GM19239 (cell line): ENCODE data around the gene F7.

Experiments
- DNase-seq: peaks from one replicate; pipeline ENCODE4 v3.0.0; 2011; ENCODE audit warnings: low spot score; ENCODE audit not compliant: insufficient read length
- FAIRE-seq: peaks from 2 replicates; lab custom pipeline; 2011; peaks lifted over from hg19 to GRCh38; lab: Jason Lieb, UNC

Gene F7

DNA sequence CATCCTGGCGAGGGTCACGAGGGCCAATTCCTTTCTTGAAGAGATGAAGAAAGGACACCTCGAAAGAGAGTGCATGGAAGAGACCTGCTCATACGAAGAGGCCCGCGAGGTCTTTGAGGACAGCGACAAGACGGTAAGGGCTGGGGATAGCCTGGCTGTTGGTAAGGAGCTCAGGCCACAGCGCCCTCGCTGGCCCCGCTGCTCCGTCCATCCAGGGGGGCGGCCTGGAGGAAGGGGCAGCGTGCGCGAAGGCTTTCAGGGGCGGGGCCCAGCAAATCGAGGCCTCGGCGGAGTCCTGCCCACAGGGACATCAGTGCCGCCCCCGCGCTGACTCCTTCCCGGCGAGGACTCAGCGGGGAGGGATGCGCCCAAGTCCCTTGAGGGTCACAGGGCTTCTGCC, 23.9 kb downstream of the F7 start:
- DNase-seq (no peak), FAIRE-seq (no peak)

GRCh38 chr13:113129921-113130750, 24.5 kb downstream of the F7 start:
- FAIRE-seq (no peak), DNase-seq (no peak)

DNA sequence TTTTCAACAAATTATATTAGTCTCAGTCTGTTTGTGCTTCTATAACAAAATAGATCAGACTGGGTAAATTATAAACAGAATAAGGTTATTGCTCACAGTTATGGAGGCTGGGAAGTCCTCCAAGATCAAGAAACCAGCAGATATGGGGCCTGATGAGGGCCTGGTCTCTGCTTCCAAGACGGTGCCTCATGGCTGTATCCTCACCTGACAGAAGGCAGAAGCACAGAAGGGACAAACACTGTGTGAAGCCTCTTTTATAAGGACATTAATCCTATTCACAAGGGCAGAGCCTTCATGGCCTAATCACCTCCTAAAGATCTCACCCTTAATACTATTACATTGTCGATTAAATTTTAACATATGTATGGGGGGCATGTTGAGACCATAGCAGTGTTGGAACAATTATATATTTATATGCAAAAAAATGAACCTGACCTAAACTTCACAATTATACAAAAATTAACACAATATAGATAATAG, 29.7 kb downstream of the F7 start:
- FAIRE-seq: no peak
- no peak for DNase-seq

- DNase-seq (no peak), FAIRE-seq (no peak)
Measured at GRCh38 chr13:113137691-113138298, 32.2 kb downstream of the F7 start.

DNA sequence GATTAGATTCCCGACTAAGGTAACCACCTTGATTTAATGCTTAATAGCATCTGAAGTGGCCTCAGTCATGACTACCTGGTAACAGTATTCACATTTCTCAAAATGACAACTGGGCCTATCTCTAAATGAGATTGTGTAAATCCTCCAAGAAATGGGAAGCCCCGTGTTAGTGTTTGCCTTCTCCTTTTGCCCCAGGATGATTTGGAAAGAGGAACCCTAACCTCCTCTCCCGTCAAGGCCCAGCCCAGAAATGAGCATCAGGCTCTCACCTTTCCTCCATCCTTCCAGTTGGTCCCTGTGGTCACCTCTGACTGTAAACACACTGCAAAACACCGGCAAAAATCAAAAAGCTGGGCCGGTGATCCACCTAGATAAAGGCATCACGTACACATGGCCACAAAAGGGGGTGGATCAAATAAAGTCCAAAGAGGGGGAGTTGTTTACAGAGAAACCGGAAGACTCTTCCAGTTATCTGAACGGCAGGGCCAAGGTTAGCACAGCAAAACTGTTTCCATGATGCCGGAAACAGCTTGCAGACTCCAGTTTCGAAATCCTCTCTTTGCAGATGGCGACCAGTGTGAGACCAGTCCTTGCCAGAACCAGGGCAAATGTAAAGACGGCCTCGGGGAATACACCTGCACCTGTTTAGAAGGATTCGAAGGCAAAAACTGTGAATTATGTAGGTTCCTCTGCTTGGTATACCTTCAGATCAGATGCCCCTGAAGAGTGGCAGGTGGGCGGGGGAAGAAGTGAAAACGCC, 33.4 kb downstream of the F7 start:
- FAIRE-seq (no peak), DNase-seq (no peak)

- DNase-seq: no peak
- no peak for FAIRE-seq
Measured at GRCh38 chr13:113139577-113139976, 34.0 kb downstream of the F7 start.

- FAIRE-seq: no peak
- no peak for DNase-seq
Measured at GRCh38 chr13:113140677-113141600, 35.3 kb downstream of the F7 start.

DNA sequence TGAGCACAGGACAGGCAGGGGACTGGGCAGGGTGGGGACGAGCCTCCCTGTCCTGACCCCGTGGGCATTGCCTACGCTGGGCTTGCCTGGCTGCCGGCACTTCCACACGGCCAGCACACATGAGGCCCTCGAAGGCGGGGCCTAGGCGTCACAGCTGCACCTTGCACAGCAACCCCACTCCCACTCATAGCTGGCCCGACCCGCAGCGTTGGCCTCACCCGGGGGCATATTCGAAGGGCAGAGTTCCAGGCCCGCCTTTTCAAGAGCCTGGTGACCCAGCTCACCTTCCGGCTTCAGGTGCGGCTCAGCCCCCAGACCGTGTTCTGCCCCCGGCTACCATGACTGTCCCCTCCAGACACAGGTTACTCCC, 36.0 kb downstream of the F7 start:
- DNase-seq (no peak), FAIRE-seq (no peak)

DNA sequence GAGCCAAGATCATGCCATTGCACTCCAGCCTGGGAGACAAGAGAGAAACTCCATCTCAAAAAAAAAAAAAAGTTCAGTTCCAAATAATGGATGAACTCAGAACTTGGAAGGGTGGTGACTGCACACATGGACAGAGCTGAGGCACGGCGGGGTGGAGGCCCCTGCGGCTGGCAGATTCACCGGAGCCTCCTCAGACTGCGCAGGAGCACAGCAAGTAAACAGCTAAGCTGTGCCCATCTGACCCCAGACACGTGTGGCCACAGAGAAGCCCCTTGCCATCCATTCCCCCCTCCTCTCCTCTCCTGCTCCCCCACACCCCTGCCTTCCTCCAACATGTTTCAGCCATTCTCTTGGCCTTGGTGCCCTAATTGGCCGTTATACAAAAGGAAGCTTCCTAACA, 37.3 kb downstream of the F7 start:
- no peak for FAIRE-seq

DNA sequence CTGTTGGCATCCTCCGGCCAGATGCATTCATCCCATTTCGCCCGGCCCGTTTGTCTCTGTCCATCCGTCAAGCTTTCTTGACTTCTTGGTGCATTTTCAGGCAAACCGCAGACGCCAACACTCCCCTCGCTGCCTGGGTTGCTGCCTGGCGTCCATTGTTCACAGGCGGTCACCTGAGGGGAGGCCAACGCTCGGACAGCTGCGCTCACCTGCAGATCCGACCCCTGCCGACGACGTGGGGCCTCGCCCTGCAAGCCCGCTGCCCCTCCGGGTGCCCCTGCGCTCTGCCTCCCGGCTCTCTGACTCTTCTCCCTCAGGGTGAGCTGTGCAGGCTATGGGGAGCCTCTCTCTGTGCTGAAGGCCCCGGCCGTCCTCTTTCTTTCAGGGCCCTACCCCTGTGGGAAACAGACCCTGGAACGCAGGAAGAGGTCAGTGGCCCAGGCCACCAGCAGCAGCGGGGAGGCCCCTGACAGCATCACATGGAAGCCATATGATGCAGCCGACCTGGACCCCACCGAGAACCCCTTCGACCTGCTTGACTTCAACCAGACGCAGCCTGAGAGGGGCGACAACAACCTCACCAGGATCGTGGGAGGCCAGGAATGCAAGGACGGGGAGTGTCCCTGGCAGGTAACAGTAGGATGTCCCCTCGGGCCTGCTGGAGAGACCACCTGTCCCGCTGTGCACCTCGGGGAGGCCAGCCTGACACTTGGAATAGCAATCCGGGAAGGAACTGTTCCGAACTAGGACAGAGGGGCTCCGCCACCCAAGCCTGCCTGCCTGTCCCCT, 38.1 kb downstream of the F7 start:
- no peak for FAIRE-seq

More for the DNA sequence above, 37.3 kb downstream of the F7 start:
- DNase-seq: no peak

GRCh38 chr13:113144255-113144629, 38.7 kb downstream of the F7 start:
- DNase-seq (no peak), FAIRE-seq (no peak)

More for the DNA sequence above, 38.1 kb downstream of the F7 start:
- no peak for DNase-seq

DNA sequence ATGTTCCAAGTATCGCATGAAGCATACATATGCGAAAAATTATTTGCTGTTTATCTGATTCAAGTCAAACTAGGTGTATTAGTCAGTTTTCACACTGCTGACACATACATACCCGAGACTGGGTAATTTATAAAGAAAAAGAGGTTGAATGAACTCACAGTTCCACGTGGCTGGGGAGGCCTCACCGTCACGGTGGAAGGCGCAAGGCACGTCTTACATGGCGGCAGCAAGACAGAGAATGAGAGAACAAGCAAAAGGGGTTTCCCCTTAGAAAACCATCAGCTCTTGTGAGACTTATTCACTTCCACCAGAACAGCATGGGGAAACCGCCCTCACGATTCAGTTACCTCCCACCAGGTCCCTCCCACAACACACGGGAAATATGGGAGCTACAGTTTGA, 39.9 kb downstream of the F7 start:
- FAIRE-seq (no peak), DNase-seq (no peak)

DNA sequence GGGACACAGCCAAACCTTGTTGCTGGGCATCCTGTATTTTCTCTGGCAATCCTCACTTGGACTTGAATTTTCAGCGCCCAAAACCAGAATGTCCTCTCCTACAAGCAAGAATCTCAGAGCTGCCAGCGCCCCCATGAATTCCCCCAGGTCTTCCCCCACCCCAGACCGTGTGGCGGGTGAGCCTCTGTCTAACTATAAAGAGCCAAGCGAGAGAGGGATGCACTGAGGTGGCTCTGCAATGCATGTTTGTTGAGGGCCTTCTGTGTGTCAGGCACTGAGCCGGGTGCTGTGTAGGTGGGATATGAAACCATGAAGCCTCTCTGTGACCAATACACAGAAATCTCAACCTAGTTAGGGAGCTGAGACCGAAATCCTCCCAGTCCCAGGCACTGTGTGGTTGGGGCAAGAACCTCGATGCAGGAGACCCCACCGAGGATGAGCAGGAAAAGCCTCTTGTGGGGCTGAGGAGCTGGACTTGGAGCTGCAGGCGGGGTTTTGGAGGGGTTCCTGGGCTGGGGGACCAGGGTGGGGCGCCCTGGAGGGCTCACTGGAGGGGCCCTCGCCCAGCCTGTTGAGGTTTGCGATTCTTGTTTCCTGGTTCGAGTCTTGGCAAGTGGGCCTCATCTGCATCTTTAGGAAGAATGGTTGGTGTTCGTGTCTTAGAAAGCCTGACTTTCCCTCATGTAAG, 40.5 kb downstream of the F7 start:
- DNase-seq (no peak), FAIRE-seq (no peak)

DNA sequence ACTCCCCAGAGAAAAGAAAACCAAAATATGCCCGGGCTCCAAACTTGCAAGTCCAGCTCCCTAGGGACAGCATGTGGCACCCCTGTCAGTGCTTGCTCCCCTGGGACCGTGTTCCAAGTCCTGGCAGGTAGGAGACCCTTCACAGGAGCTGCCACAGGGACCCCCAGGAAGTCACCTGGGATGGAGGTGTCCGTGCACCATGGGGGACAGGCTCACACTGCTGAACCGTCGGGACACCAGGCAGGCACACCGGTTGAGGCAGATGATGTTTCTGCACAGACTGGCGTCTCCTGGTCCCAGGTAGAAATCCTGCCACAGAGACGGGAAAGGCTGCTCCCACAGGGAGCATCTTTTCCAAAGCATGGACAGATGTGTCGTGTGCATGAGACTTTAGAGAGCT, 41.2 kb downstream of the F7 start:
- no peak for FAIRE-seq
- DNase-seq: no peak

DNA sequence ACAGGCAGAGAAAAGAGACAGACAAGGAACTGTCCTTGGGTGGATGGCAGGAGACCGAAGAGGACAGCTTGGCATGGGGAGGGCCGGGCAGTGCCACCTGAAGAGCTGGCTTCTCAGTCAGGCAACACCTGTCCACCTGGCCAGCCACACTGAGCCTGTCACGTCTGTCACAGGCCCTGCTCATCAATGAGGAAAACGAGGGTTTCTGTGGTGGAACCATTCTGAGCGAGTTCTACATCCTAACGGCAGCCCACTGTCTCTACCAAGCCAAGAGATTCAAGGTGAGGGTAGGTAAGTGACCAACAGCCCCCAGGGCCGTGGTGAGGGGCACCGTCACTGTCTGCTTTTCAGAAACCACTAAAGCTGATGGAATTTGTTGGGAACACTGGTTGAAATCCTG, 41.6 kb downstream of the F7 start:
- DNase-seq: no peak
- FAIRE-seq: no peak

DNA sequence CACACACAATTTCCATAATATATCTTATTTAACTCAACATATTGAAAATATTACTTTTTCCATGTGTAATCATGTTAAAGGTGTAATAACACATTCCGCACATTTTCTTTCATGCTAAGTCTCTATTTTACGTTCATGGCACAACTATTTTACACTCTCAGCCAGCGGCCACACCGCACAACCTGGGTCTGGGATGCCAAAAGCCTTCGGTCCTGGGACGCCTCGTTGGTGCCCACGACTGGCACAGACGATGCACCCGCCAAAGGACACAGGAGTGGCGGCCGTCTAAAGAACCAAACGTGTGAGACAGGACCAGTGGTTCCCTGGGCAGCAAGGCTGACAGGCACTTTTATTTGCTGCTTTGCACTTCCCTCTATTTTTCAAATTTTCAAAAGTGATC, 42.8 kb downstream of the F7 start:
- FAIRE-seq (no peak), DNase-seq (no peak)

- FAIRE-seq (no peak), DNase-seq (no peak)
Measured at GRCh38 chr13:113148940-113149503, 43.4 kb downstream of the F7 start.

- FAIRE-seq (no peak), DNase-seq (no peak)
Measured at GRCh38 chr13:113149711-113150549, 44.3 kb downstream of the F7 start.
